GM21717 (cell line): ENCODE data around the gene RP2.

Experiments used
- ATAC-seq: cut with Tn5 transposase; IDR thresholded peaks from one replicate; pipeline ENCODE4 v1.9.1; 2021; ENCODE audit warnings: mild to moderate bottlenecking, moderate library complexity; ENCODE audit not compliant: unreplicated experiment

Gene RP2

GRCh38 chrX:46841346-46841745, 4.5 kb downstream of the RP2 start:
- ATAC-seq: no peak

GRCh38 chrX:46844913-46845312, 8.1 kb downstream of the RP2 start:
- no peak for ATAC-seq

- no peak for ATAC-seq
Observed at GRCh38 chrX:46849933-46850332, 13.1 kb downstream of the RP2 start.

GRCh38 chrX:46850771-46851170, 13.9 kb downstream of the RP2 start:
- ATAC-seq: no peak

GRCh38 chrX:46856483-46856882, 19.6 kb downstream of the RP2 start:
- ATAC-seq: no peak

GRCh38 chrX:46860557-46860956, 23.7 kb downstream of the RP2 start:
- ATAC-seq: no peak

- ATAC-seq: no peak
Observed at GRCh38 chrX:46863072-46863471, 26.2 kb downstream of the RP2 start.

GRCh38 chrX:46864606-46865005, 27.8 kb downstream of the RP2 start:
- no peak for ATAC-seq

GRCh38 chrX:46865281-46865680, 28.4 kb downstream of the RP2 start:
- no peak for ATAC-seq

GRCh38 chrX:46866726-46867125, 29.9 kb downstream of the RP2 start:
- no peak for ATAC-seq

- ATAC-seq: no peak
Observed at GRCh38 chrX:46873746-46874145, 36.9 kb downstream of the RP2 start.

GRCh38 chrX:46876901-46877300, 40.1 kb downstream of the RP2 start:
- ATAC-seq: no peak

- ATAC-seq: no peak
Observed at GRCh38 chrX:46882266-46882665, 45.4 kb downstream of the RP2 start.

GRCh38 chrX:46884799-46885198, 48.0 kb downstream of the RP2 start:
- no peak for ATAC-seq

- ATAC-seq: no peak
Observed at GRCh38 chrX:46898207-46898606, 61.4 kb downstream of the RP2 start.

GRCh38 chrX:46903458-46904242, 66.8 kb downstream of the RP2 start:
- peak; percentile 95 for ATAC-seq

GRCh38 chrX:46904626-46905025, 67.8 kb downstream of the RP2 start:
- ATAC-seq: no peak

- ATAC-seq: no peak
Observed at GRCh38 chrX:46910415-46910814, 73.6 kb downstream of the RP2 start.

GRCh38 chrX:46912098-46912602, 75.3 kb downstream of the RP2 start, which contains the start of gene JADE3:
Gene JADE3 (plus strand): TSS chrX:46912421. CDS start chrX:46984895, 72,474 bp downstream.
- ATAC-seq: no peak

- no peak for ATAC-seq
Observed at GRCh38 chrX:46912603-46913491, 76.0 kb downstream of the RP2 start.

- ATAC-seq: no peak
Observed at GRCh38 chrX:46913667-46914066, 76.8 kb downstream of the RP2 start.

- ATAC-seq: no peak
Observed at GRCh38 chrX:46916273-46916672, 79.4 kb downstream of the RP2 start.
